DLD1 (cell line): Measurements from ENCODE around the gene FHAD1.
"Not testable (repeated sequence)": the region's sequence is repeated elsewhere in the genome, so short reads cannot be mapped to it uniquely, and the experiment has no call there.

ENCODE experiments used
- in situ Hi-C: cut with HindIII; loops from 2 replicates; pipeline ENCODE4 v1.10.0; 2017; ENCODE audit warnings: low sequenced_read_pairs

The FHAD1 gene

GRCh38 chr1:15299806-15300205, 52.8 kb downstream of the FHAD1 start:
- in situ Hi-C loops, result no loop called here

GRCh38 chr1:15303935-15304334, 56.9 kb downstream of the FHAD1 start:
- in situ Hi-C loops, result no loop called here

DNA sequence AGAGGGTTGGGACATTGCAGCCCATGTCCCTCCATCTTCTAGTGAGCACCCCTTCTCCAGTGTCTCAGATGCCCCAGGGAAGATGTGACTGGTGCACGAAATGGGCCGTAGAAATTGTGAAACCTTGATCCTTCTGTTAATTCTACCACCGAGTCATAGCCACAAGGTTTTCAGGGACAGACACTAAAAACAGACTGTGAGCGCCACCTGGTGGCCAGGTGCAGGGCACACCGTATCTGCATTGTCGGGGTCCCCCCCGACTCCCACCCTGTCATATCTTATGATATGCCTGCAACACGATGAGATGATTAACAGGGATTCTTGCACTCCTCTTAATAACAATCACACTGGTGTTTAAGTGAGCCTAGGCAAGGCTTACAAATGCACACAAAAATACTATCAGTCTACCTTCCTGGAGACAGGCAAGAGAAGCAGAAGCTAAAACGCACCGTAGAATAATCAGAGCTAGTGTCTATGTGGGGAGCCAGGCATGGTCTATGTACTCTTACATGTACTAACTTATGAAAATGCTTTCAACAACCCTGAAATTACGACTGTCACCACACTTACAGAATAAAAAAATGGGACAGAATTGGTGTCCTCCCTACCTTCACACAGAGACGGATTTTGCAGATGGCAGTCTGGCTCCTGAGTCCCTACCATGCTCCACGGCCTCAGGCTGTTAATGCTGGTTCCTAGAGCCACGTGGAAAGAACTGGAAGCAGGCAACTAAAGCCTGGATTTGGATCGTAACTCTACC, 57.9 kb downstream of the FHAD1 start:
- in situ Hi-C loops, result no loop called here

DNA sequence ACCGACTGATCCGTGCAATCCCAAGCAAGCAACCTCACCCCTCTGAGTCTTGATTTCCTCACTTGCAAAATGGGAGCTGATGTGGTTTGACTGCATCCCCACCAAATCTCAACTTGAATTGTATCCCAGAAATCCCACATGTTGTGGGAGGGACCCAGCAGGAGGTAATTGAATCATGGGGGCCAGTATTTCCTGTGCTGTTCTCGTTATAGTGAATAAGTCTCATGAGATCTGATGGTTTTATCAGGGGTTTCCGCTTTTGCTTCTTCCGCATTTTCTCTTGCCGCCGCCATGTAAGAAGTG, 58.4 kb downstream of the FHAD1 start:
- in situ Hi-C loops, result no loop called here

GRCh38 chr1:15306352-15306751, 59.3 kb downstream of the FHAD1 start:
- in situ Hi-C loops, result not testable (repeated sequence)

GRCh38 chr1:15308135-15308534, 61.1 kb downstream of the FHAD1 start:
- in situ Hi-C loops, result no loop called here

DNA sequence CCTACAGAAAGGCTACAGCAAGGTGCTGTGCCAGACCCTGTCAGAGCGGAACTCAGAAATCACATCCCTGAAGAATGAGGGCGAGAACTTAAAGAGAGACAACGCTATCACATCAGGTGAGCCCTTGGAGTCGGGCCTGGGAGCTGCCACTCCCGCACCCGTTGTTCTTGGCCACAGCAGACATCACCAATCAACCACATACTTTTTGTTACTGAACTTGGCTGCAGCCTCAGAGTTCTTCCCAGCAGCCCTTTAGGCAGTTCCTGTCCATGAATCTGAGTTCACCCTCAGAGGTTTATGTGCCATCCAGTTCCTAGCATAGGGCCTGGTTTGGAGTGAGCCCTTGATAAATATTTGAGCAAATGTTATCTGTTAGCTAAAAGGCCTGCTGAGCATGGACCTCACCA, 61.6 kb downstream of the FHAD1 start:
- in situ Hi-C loops, result no loop called here

DNA sequence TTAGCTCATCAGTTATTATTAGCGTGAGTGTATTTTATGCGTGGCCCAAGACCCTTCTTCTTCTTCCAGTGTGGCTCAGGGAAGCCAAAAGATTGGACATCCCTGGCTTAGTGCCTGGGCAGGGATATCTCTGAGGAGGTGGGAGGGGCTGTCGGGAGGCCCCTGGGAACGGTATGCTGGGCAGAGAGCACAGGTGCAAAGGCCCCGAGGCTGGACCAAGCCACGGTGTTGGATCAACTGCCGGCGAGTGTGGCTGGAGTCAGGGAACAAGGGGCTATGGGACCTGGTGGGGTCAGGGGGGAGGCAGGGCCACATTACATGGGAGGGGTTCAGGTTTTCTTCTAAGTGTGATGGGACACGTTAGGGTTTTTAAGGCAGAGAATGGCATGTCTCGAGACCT, 62.7 kb downstream of the FHAD1 start:
- in situ Hi-C loops, result no loop called here

DNA sequence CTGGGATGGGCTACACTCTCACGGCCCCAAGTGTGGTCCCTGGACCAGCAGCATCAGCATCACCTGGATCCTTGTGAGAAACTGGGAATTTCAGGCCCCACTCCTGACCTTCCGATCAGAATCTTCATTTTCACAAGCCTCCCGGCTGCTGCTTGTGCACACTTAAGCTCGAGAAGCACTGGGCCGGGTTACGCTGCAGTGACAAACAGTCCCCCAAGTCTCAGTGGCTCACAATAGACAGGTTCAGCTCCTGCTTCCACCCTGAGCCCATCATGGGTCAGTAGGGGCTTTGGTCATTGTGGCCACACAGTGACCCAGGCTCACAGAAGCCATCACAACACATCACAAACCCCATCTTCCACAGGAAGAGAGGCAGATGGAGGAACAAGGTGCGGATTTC, 63.5 kb downstream of the FHAD1 start:
- in situ Hi-C loops, result no loop called here

DNA sequence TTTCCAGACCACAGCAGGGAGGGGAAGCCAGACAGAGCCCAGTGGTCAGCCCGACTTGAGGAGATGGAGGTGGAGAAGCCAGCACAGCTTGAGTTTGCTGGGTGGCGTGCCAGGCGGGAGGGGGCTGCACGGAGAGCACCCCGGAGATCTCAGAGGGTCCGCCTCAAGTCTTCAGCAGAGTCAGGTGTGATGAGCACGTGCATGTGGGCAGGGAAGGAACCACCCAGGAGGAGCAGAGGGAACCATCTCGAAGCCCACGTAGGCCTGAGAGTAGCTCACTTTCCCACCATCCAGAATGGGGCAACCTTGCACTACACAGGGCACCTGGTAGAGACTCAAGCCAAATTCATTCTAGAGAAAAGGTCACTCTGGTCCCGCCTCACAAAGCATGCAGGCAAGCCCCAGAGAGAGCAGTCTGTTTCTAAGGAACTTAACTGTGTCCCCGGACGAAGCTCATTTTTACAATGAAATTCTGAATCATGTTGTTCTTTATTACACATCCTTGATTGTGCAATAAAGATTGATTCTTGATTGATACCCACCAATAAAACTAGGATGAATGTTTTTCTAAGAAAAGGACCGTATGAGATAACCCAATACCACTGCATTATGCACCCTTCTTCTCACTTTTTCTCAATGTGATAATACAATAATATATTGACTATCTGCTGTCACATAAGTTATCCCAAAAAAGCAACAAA, 64.2 kb downstream of the FHAD1 start:
- in situ Hi-C loops, result no loop called here

DNA sequence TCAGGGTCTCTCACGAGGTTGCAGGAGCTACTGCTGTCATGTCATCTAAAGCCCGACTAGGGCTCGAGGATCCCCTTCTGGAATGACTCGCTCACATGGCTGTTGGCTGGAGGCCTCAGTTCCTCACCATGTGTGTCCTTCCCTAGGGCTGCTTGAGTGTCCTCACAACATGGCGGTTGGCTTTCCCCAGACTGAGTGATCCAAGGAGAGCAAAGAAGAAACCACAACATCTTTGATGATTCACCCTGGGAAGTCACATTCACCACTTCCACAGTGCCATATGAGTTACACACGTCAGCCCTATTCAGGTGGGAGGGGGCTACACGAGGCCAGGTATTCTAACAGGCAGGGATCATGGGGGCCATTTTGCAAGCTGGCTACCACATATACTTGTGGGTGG, 64.9 kb downstream of the FHAD1 start:
- in situ Hi-C loops, result no loop called here

DNA sequence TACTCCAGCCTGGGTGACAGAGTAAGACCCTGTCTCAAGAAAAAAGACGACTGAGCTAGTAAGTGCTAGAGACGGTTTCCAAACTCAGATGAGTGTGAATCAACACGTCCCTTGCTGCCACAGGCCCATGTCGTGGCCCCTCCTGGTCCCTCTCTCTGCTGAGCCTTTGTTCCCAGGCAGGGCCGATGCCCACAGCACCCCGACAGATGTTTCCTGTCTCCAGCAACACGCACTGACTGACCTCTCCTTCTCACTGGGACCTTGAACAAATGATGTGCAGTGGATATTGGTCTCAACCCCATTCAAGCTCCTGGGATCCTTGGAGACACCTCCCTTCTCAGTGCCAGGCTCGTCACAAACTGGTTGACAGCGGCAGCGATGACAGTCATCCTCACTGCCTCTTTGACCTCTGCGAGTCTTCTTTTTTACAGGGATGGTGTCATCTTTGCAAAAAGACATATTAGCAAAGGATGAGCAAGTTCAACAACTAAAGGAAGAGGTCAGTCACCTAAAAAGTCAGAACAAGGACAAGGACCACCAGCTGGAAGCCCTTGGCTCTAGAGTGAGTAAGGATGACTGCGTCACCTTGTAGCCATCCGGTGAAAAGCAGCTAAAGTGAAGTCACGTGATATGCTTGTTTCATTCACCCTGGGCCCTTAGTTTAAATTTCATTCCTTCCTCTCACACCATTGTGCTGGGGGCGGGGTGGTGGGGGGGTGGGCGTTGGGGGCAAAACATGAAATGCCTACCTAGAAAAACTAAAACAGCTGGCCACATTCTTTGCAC, 65.8 kb downstream of the FHAD1 start:
- in situ Hi-C loops, result no loop called here

DNA sequence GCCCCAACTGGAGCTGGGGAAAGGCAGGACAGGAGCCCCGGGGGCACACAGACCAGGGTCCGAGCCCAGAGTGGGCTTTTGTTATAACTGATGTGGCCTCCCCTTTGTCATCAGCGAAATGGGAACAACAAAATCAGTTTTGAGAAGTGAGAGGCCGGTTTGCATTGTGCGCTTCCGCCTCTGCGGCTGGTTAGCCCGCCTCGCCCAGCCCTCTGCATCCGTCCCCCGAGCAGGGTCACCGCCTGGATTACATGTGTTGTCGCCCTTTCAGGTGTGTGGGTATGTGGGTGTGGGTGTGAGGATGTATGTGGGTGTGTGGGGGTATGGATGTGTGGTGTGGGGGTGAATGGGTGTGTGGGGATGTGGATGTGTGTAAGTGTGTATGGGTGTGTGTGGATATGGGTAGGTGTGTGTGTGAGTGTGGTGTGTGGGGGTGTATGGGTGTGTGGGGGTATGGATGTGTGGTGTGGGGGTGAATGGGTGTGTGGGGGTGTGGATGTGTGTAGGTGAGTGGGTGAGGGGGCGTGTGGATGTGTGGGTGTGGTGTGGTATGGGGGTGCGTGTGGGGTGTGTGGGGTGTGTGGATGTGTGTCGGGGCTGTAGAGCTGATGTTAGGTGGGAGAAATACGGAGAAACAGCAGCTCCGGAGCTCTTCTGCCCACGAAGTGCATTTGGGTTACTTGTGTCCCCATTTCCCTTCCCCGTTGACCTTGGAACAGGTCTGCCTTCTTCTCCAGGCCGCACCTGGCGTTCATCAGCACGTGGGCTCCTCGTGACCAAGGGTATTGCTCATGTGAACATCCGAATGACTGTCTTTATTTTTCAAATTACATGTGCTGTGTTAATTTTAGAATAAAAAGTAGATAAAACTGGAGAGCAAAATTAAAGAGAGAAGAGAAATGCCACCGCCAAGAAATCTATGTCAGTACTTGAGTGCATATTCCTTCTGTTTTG, 67.6 kb downstream of the FHAD1 start:
- in situ Hi-C loops, result no loop called here

DNA sequence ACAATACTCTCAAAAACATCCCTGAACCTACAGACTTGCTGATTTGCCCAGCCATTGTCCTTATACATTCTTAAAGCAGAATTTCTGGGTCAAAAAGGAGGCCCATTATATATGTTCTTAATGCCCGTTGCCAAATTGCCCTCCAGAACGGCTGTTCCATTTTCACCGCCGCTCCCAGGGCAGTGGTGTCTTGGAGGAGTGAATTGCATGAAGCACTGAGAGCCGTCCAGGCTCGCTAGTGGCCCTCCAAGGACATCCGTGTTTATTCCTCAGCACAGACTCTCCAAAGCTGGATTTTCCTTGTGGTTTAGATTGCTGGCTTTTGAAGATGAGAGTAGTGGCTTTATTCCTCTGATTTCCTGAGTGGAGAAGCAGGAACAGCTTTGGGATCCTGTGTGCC, 68.8 kb downstream of the FHAD1 start:
- in situ Hi-C loops, result no loop called here

- in situ Hi-C loops, result no loop called here
Observed at GRCh38 chr1:15316510-15316909, 69.5 kb downstream of the FHAD1 start.

GRCh38 chr1:15320267-15320666, 73.2 kb downstream of the FHAD1 start:
- in situ Hi-C loops, result loop anchor here (5.0 to 10.0 kb wide), 2 partner anchors 92 to 125 kb away; no protein-coding TSS in a partner anchor

DNA sequence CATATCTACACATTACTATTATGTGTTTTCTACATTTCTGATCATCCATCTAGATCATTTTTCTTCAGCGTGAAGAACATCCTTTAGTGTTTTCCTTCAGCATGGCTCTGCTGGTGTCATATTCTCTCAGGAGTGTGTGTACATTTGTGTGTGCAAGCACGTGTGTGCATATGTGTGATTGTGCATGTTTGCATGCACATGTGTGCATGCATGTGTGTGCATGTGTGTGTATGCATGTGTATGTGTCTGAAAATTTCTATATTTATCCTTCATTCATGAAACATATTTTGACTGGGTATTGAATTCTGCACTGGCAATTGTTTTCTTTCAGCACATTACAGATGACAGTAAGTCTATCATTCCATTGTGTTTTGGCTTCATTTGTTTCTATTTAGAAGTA, 74.6 kb downstream of the FHAD1 start:
- in situ Hi-C loops, result loop anchor here (5.0 to 10.0 kb wide), 2 partner anchors 91 to 123 kb away; no protein-coding TSS in a partner anchor

DNA sequence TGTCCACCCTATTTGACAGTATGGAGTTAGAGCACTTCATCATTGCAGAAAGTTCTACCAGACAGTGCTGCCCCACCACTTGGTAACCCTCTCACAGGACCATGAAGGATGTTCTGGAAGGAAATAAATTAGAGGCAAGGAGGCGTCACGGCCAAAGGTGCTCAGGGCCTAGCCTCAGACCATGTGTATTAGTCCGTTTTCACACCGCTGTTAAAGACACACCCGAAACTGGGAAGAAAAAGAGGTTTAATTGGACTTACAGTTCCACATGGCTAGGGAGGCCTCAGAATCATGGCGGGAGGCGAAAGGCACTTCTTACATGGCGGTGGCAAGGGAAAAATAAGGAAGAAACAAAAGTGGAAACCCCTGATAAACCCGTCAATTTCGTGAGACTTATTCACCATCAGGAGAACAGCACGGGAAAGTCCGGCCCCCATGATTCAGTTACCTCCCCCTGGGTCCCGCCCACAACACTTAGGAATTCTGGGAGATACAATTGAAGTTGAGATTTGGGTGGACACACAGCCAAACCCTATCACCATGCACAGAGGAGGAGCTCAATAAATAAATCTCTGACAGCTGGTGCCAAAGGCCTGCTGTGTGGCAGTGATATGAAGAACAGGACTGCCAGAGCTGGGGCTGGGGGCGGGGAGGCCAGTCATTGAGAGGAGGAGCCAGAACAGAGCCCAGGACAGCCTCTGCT, 75.8 kb downstream of the FHAD1 start:
- in situ Hi-C loops, result loop anchor here (5.0 to 10.0 kb wide), 2 partner anchors 90 to 122 kb away; no protein-coding TSS in a partner anchor

DNA sequence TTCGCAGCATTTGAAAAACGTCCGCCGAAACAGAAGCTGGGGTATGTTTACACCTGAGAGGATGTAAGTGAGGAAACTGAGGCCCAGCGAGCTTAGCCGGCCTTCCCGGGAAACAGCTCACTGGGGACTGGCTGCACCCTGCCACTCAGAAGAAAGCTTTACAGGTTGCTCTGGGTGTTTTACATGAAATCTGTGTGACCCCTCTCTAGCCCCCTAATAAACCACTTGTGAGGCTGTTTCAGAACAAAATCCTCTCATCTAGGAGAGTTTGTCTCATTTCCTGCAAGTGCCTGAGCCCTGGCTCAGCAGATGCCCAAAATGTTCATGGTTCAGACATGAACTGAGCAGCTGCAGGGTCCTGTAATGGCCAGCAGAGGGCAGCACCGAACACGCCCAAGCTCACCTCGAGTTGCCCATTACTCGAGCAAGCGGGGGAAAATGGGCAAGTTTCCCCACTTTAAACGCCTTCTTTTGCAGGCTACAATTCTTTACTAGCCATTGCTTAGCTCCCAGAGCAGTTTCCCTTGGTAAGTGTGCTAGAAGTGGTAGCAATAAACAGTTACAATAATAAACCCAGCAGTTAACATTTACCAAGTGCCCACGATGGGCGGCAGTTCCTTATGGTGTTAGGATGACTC, 76.4 kb downstream of the FHAD1 start:
- in situ Hi-C loops, result loop anchor here (5.0 to 10.0 kb wide), 2 partner anchors 89 to 121 kb away; no protein-coding TSS in a partner anchor
